ELF-1 (cell line): Measurements from ENCODE around the gene ZSCAN10.
A peak's percentile ranks its signal among the peaks of the same experiment; 100 is the strongest.

Experiments used
- DNase-seq: peaks from one replicate; pipeline ENCODE4 v3.0.0-alpha.2; 2016; ENCODE audit warnings: low read depth, low spot score

ZSCAN10 gene

DNA sequence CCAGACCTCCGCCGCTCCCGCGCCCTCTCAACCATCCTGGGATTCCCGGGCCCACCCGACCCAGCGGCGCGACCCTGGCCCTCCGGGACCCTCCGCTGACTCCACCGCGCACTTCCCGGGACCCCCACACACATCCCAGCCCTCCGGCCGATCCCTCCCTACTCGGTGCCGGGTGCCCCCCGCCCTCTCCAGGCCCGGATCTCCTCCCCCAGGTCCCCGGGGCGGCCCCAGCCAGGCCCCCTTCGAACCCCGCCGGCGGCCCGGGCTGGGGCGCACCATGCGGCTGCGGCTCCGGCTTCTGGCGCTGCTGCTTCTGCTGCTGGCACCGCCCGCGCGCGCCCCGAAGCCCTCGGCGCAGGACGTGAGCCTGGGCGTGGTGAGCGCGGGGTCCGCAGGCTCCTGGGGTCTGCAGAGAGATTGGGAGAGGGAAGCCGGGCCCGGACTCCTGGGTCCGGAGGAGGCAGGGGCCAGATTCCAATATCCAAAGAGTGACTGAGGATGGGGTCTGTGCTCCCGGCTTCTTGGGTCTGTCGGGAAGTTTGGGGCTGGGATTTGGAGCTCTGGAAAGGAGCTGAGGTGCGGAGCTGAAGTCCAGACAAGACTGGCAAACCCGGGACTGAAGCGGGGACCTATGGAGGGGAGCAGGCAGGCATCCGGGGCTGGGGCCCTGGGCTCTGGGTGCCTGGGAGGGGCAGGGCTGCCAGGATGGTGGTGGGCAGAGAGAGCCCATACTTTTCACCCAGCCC is 52.3 kb downstream of the ZSCAN10 start:
- DNase-seq = no peak

- peak; percentile 32 for DNase-seq
These were observed 53.1 kb downstream of the ZSCAN10 start, which contains the start of gene MMP25 for GRCh38 chr16:3045758-3046640. Gene MMP25, plus strand, starts transcription at chr16:3046561. Its CDS starts 357 bp downstream, at chr16:3046918.

DNA sequence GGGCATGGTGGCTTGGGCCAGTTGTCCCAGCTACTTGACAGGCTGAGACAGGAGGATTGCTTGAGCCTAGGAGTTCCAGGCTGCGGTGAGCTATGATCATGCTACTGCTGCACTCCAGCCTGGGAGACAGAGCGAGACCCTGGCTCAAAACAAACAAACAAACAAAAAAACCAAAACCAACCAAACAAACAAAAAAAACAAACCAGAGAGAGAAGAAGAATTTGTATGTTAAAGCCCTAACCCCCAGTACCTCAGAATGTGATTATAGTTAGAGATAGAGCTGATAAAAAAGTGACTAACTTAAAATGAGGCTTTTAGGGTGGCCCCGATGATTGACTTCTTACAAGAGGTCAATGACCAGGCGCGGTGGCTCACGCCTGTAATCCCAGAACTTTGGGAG is 54.4 kb downstream of the ZSCAN10 start:
- DNase-seq = no peak

- no peak for DNase-seq
These were observed 56.7 kb downstream of the ZSCAN10 start for GRCh38 chr16:3042376-3042775.

- no peak for DNase-seq
These were observed 60.2 kb downstream of the ZSCAN10 start for GRCh38 chr16:3038896-3039295.
